Neuronal stem cell (in vitro differentiated cells): ENCODE data around the gene ASPRV1.
A peak's percentile ranks its signal among the peaks of the same experiment; 100 is the strongest.

ENCODE experiments used
- DNase-seq: peaks from one replicate; pipeline ENCODE4 v3.0.0-alpha.2; 2013; ENCODE audit warnings: low spot score
- H2AFZ ChIP-seq: one replicate; pipeline ENCODE4 v1.6.1; 2013; ENCODE audit warnings: mild to moderate bottlenecking, low read length, inconsistent platforms
- H2AK5ac ChIP-seq: 2 replicates; pipeline ENCODE4 v1.6.1; 2013; ENCODE audit warnings: low read depth, mild to moderate bottlenecking, inconsistent platforms, low read length, moderate library complexity, mixed read lengths
- H2BK120ac ChIP-seq: 2 replicates; pipeline ENCODE4 v1.6.1; 2013; ENCODE audit warnings: low read depth, mild to moderate bottlenecking, inconsistent platforms, low read length, moderate library complexity, mixed read lengths
- H2BK12ac ChIP-seq: one replicate; pipeline ENCODE4 v1.6.1; 2013; ENCODE audit warnings: low read length, inconsistent platforms
- H2BK15ac ChIP-seq: 2 replicates; pipeline ENCODE4 v1.6.1; 2013; ENCODE audit warnings: mild to moderate bottlenecking, low read length, inconsistent platforms, mixed read lengths
- H2BK5ac ChIP-seq: one replicate; pipeline ENCODE4 v1.6.1; 2013; ENCODE audit warnings: inconsistent platforms, mild to moderate bottlenecking, low read length, moderate library complexity
- H3K14ac ChIP-seq: one replicate; pipeline ENCODE4 v1.6.1; 2013; ENCODE audit warnings: low read length, inconsistent platforms
- H3K18ac ChIP-seq: 2 replicates; pipeline ENCODE4 v1.6.1; 2013; ENCODE audit warnings: low read length, inconsistent platforms
- H3K23ac ChIP-seq: 2 replicates; pipeline ENCODE4 v1.6.1; 2013; ENCODE audit warnings: low read depth, mild to moderate bottlenecking, mixed read lengths, low read length, inconsistent platforms; ENCODE audit not compliant: poor library complexity
- H3K27ac ChIP-seq: replicated peaks from 3 replicates; pipeline ENCODE4 v1.5.1; 2013; ENCODE audit warnings: low read length, inconsistent platforms
- H3K27me3 ChIP-seq, 3 experiments: 2 replicates each; pipeline ENCODE4 v1.6.1; 2013; ENCODE audit warnings: low read length in 3 of 3, mild to moderate bottlenecking in 2 of 3, inconsistent platforms in 1 of 3, low read depth in 1 of 3, mixed read lengths in 1 of 3, moderate library complexity in 1 of 3; ENCODE audit not compliant: control insufficient read depth in 3 of 3, insufficient read depth in 3 of 3
- H3K36me3 ChIP-seq, 2 donors: replicated peaks in 1 of 2; 2 replicates each; pipeline ENCODE4 v1.6.1; 2013; ENCODE audit warnings: low read length in 2 of 2; ENCODE audit not compliant: control insufficient read depth in 2 of 2, insufficient read depth in 2 of 2
- H3K4ac ChIP-seq: 2 replicates; pipeline ENCODE4 v1.6.1; 2013; ENCODE audit warnings: inconsistent platforms, mild to moderate bottlenecking, low read length, moderate library complexity
- H3K4me1 ChIP-seq, 2 donors: 1 replicate in 1 of 2; 2 replicates in 1 of 2; pipeline ENCODE4 v1.6.1; 2013; ENCODE audit warnings: low read length in 2 of 2, low read depth in 1 of 2; ENCODE audit not compliant: control insufficient read depth in 2 of 2, insufficient read depth in 1 of 2
- H3K4me2 ChIP-seq: one replicate; pipeline ENCODE4 v1.6.1; 2013; ENCODE audit warnings: mild to moderate bottlenecking, low read length, inconsistent platforms; ENCODE audit not compliant: insufficient read depth, poor library complexity, severe bottlenecking
- H3K4me3 ChIP-seq, 2 donors: 2 replicates each; pipeline ENCODE4 v1.5.1; 2013; ENCODE audit warnings: low read length in 2 of 2, mild to moderate bottlenecking in 2 of 2, inconsistent platforms in 1 of 2, moderate library complexity in 1 of 2
- H3K79me1 ChIP-seq: one replicate; pipeline ENCODE4 v1.6.1; 2013; ENCODE audit warnings: low read depth, mild to moderate bottlenecking, inconsistent platforms, low read length, moderate library complexity
- H3K9ac ChIP-seq: one replicate; pipeline ENCODE4 v1.6.1; 2013; ENCODE audit warnings: mild to moderate bottlenecking, low read depth, low read length, inconsistent platforms; ENCODE audit not compliant: poor library complexity
- H3K9me3 ChIP-seq, 2 donors: replicated peaks in 1 of 2; 2 replicates each; pipeline versions ENCODE3 to v1.6.1; 2013; ENCODE audit warnings: low read length in 2 of 2, mild to moderate bottlenecking in 2 of 2, inconsistent platforms in 1 of 2, low read depth in 1 of 2, mixed read lengths in 1 of 2, moderate library complexity in 1 of 2; ENCODE audit not compliant: control insufficient read depth in 2 of 2, insufficient read depth in 1 of 2
- H4K8ac ChIP-seq: one replicate; pipeline ENCODE4 v1.6.1; 2013; ENCODE audit warnings: low read depth, mild to moderate bottlenecking, inconsistent platforms, low read length, moderate library complexity
- H4K91ac ChIP-seq: one replicate; pipeline ENCODE4 v1.6.1; 2013; ENCODE audit warnings: low read length, low read depth, mild to moderate bottlenecking, inconsistent platforms; ENCODE audit not compliant: poor library complexity
- WGBS, 2 donors: extraction: QIAGEN DNeasy Blood & Tissue Kit; methylation state at CpG; one replicate each; pipeline ENCODE4 v1.1.7; 2013; ENCODE audit warnings: missing lambda C conversion rate in 2 of 2, mixed read lengths in 1 of 2; ENCODE audit not compliant: insufficient read length in 2 of 2, insufficient replicate concordance in 1 of 2; ENCODE audit errors: extremely low coverage in 2 of 2; 5-methylcytosine and 5-hydroxymethylcytosine counted together

Gene ASPRV1

DNA sequence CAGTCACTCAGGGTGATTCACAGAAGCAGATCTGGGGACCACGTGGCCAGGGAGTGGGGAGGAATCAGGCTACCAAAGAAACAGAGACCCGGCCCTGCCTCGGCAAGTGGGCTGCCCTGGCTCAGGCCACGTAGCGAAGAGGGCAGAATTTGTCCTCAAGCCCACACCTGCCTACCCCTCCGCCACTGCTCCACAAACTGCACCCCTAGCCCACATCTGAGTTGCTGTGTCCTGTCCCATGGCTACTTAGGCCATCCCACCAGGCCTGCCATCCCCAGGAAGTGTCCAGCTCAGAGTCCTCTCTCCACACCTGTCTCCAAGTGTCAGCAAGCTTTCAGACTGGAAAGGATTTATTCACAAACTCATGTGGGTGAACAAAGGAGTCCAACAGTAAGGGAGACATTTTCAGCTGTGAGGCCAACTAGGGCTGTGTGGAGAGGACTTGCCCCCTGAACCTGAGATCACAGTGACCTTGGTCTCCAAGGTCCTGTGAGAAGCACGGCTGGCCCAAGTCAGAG, 31.7 kb upstream of the ASPRV1 start:
- no peak overlapping the region for H3K4me2 ChIP-seq
- H2BK12ac ChIP-seq: no peak overlapping the region
- no peak overlapping the region for H3K4ac ChIP-seq
- H4K8ac ChIP-seq: no peak overlapping the region
- H3K79me1 ChIP-seq: no peaks in the 10 kb centered on the region
- H3K18ac ChIP-seq: no peak overlapping the region
- no peak overlapping the region for H2AK5ac ChIP-seq
- H3K27me3 ChIP-seq: no peaks in the 10 kb centered on the region
- no peak overlapping the region for H2BK15ac ChIP-seq
- no CpG with 5 or more reads among the region's 7 CpGs for WGBS, 2 donors
- peak overlapping the region; percentile 10 for H3K14ac ChIP-seq
- no peak overlapping the region for H3K27ac ChIP-seq
- DNase-seq: no peak
- H3K23ac ChIP-seq: peak overlapping the region; percentile 76
- H2BK5ac ChIP-seq: no peak overlapping the region
- H3K9ac ChIP-seq: no peak overlapping the region
- no peak overlapping the region for H3K4me3 ChIP-seq
- no peak overlapping the region for H2AFZ ChIP-seq
- H4K91ac ChIP-seq: no peak overlapping the region
- no peaks in the 10 kb centered on the region for H3K9me3 ChIP-seq
- H2BK120ac ChIP-seq: no peak overlapping the region
- H3K4me1 ChIP-seq: no peaks in the 10 kb centered on the region
- peaks cover 0 to 37% of the 10 kb centered on the region in 2 donors for H3K36me3 ChIP-seq

DNA sequence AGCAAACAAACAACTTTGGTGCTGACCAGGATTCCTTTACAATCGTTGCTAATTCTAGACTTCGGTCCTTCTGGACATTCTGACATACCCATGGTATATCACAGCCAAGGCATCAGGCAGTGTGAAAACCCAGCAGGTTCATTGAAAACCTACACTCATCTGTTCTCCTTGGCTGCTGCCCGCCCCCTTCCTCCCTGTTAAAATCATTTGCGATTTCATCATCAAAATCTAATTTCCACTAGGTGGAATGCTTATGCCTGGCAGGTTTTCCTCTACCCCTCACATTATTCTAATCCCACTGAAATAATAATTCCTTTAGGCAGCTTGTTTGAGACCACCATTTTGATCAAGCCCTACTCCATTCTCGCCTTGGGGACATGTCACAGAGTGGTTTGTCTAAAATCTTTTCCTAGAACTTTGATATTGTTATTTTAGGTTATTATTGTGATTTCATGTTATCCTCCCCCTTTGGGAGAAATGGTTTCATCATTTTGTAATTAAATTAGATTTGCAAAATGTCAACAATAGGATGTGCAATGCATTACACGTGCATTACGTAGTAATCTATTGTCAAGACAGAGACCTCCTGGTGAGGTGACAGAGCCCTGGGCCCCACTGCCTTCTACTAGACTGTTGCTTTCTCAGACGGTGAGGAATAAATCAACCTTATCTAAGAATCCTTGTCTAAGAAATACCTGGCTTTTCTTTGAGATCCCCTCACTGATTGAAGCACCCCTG, 31.0 kb upstream of the ASPRV1 start:
- H3K9me3 ChIP-seq: no peaks in the 10 kb centered on the region
- H4K91ac ChIP-seq: no peak overlapping the region
- WGBS, 2 donors: no CpG with 5 or more reads among the region's 8 CpGs
- H2AFZ ChIP-seq: no peak overlapping the region
- no peak for DNase-seq
- no peaks in the 10 kb centered on the region for H3K79me1 ChIP-seq
- H3K4ac ChIP-seq: no peak overlapping the region
- H3K9ac ChIP-seq: no peak overlapping the region
- H3K23ac ChIP-seq: peak overlapping the region; percentile 76
- no peak overlapping the region for H3K4me3 ChIP-seq
- no peak overlapping the region for H2BK120ac ChIP-seq
- no peak overlapping the region for H2AK5ac ChIP-seq
- H3K27me3 ChIP-seq: no peaks in the 10 kb centered on the region
- no peaks in the 10 kb centered on the region for H3K4me1 ChIP-seq
- no peak overlapping the region for H4K8ac ChIP-seq
- H3K36me3 ChIP-seq: peaks cover 0 to 37% of the 10 kb centered on the region in 2 donors
- H2BK15ac ChIP-seq: no peak overlapping the region
- H2BK12ac ChIP-seq: no peak overlapping the region
- no peak overlapping the region for H3K27ac ChIP-seq
- no peak overlapping the region for H3K14ac ChIP-seq
- no peak overlapping the region for H3K18ac ChIP-seq
- no peak overlapping the region for H2BK5ac ChIP-seq
- H3K4me2 ChIP-seq: no peak overlapping the region

GRCh38 chr2:69989441-69990105, 28.1 kb upstream of the ASPRV1 start:
- H3K4me3 ChIP-seq: no peak overlapping the region
- no peak overlapping the region for H3K14ac ChIP-seq
- DNase-seq: no peak

GRCh38 chr2:69989009-69989408, 27.6 kb upstream of the ASPRV1 start:
- no peak overlapping the region for H3K4me2 ChIP-seq
- no peaks in the 10 kb centered on the region for H3K4me1 ChIP-seq
- no peak overlapping the region for H3K9ac ChIP-seq
- H2BK12ac ChIP-seq: no peak overlapping the region
- no peaks in the 10 kb centered on the region for H3K9me3 ChIP-seq
- no peak for DNase-seq
- no peak overlapping the region for H3K18ac ChIP-seq
- H3K36me3 ChIP-seq: peaks cover 0 to 16% of the 10 kb centered on the region in 2 donors
- H3K23ac ChIP-seq: no peak overlapping the region
- H4K91ac ChIP-seq: no peak overlapping the region
- H4K8ac ChIP-seq: no peak overlapping the region
- no peaks in the 10 kb centered on the region for H3K27me3 ChIP-seq
- H3K4me3 ChIP-seq: no peak overlapping the region
- H2AK5ac ChIP-seq: no peak overlapping the region
- no peak overlapping the region for H3K27ac ChIP-seq
- no peak overlapping the region for H2BK120ac ChIP-seq
- no peak overlapping the region for H2AFZ ChIP-seq
- WGBS, 2 donors: no CpG with 5 or more reads among the region's 3 CpGs
- H3K79me1 ChIP-seq: no peaks in the 10 kb centered on the region
- H3K14ac ChIP-seq: no peak overlapping the region
- no peak overlapping the region for H2BK15ac ChIP-seq
- H2BK5ac ChIP-seq: no peak overlapping the region
- H3K4ac ChIP-seq: no peak overlapping the region

More at GRCh38 chr2:69989441-69990105, 28.1 kb upstream of the ASPRV1 start:
- no peak overlapping the region for H4K8ac ChIP-seq
- no peak overlapping the region for H3K4ac ChIP-seq
- no peak overlapping the region for H2BK120ac ChIP-seq
- H3K18ac ChIP-seq: no peak overlapping the region
- H2BK15ac ChIP-seq: no peak overlapping the region
- no peak overlapping the region for H2AFZ ChIP-seq
- H2AK5ac ChIP-seq: no peak overlapping the region
- H3K36me3 ChIP-seq: peaks cover 0 to 21% of the 10 kb centered on the region in 2 donors
- H2BK12ac ChIP-seq: no peak overlapping the region
- no CpG with 5 or more reads among the region's 12 CpGs for WGBS, 2 donors
- no peaks in the 10 kb centered on the region for H3K79me1 ChIP-seq
- H2BK5ac ChIP-seq: no peak overlapping the region
- no peaks in the 10 kb centered on the region for H3K27me3 ChIP-seq
- no peak overlapping the region for H3K23ac ChIP-seq
- H3K9me3 ChIP-seq: no peaks in the 10 kb centered on the region
- H3K4me1 ChIP-seq: no peaks in the 10 kb centered on the region
- no peak overlapping the region for H3K4me2 ChIP-seq
- H4K91ac ChIP-seq: no peak overlapping the region
- H3K9ac ChIP-seq: no peak overlapping the region
- no peak overlapping the region for H3K27ac ChIP-seq
